Caco-2 (cell line): ENCODE data around the gene NADK2. TPM values are rescaled to one million over a fixed set of nuclear protein-coding genes. Genes with fewer than 3 reads are reported as not detected.

Experiments used
- BruUV-seq: library from RNA; stranded (reverse); fragments of 400-500 nt; replicated peaks from 2 replicates; lab custom pipeline; 2021; lab: Mats Ljungman, UMichigan
- CTCF ChIA-PET: fragments of 300-600 bp; sonication (Branson Sonifier 250); formaldehyde crosslinking; loops from one replicate; lab custom pipeline; 2022; ENCODE audit warnings: antibody characterized with exemption; lab: Charles Lee
- POLR2A ChIA-PET: fragments of 300-600 bp; sonication (Branson Sonifier 250); formaldehyde crosslinking; loops from one replicate; lab custom pipeline; 2022; ENCODE audit warnings: antibody characterized with exemption; lab: Charles Lee
- DNase-seq, 2 experiments: peaks; one replicate each; pipeline versions ENCODE4 v3.0.0 to v3.0.0-alpha.2; 2020 to 2022
- H3K27me3 ChIP-seq: replicated peaks from 2 replicates; pipeline ENCODE4 v1.6.0; 2011; ENCODE audit warnings: low read length; ENCODE audit not compliant: control insufficient read depth, insufficient read depth
- H3K36me3 ChIP-seq: 2 replicates; pipeline ENCODE4 v1.5.1; 2011; ENCODE audit warnings: low read length; ENCODE audit not compliant: control insufficient read depth, insufficient read depth
- H3K4me1 ChIP-seq: fragments of 250-450 bp; sonication (Bioruptor Pico); 2 replicates; pipeline ENCODE4 v1.5.1; 2020; ENCODE audit warnings: mild to moderate bottlenecking
- H3K4me3 ChIP-seq: 2 replicates; pipeline ENCODE4 v1.5.1; 2011; ENCODE audit warnings: low read depth, mild to moderate bottlenecking, control low read depth, low read length
- H3K9me3 ChIP-seq: fragments of 250-450 bp; sonication (Bioruptor Pico); 2 replicates; pipeline ENCODE4 v1.5.1; 2020; ENCODE audit warnings: mild to moderate bottlenecking, moderate library complexity
- H3K27ac Mint-ChIP-seq: one replicate; pipeline ENCODE4 v1.8.0; 2022; ENCODE audit warnings: mixed read lengths; ENCODE audit not compliant: unreplicated experiment
- H3K27me3 Mint-ChIP-seq: one replicate; pipeline ENCODE4 v1.8.0; 2022; ENCODE audit warnings: mixed read lengths; ENCODE audit not compliant: insufficient read depth, unreplicated experiment
- H3K36me3 Mint-ChIP-seq: one replicate; pipeline ENCODE4 v1.8.0; 2022; ENCODE audit warnings: mild to moderate bottlenecking, mixed read lengths; ENCODE audit not compliant: insufficient read depth, unreplicated experiment
- H3K4me1 Mint-ChIP-seq: one replicate; pipeline ENCODE4 v1.8.0; 2022; ENCODE audit warnings: low read depth, mixed read lengths; ENCODE audit not compliant: unreplicated experiment
- H3K4me3 Mint-ChIP-seq: one replicate; pipeline ENCODE4 v1.8.0; 2022; ENCODE audit warnings: mild to moderate bottlenecking, moderate library complexity, mixed read lengths; ENCODE audit not compliant: unreplicated experiment
- H3K9me3 Mint-ChIP-seq: one replicate; pipeline ENCODE4 v1.8.0; 2022; ENCODE audit warnings: mixed read lengths; ENCODE audit not compliant: unreplicated experiment
- CTCF ChIP-seq, 2 experiments: fragments of 200-600 bp in 1 of 2; IDR thresholded peaks; 1 replicate in 1 of 2; 2 replicates in 1 of 2; pipeline versions ENCODE4 v1.5.1 to v1.8.0; 2011 to 2022; ENCODE audit warnings: antibody characterized with exemption in 1 of 2, control low read depth in 1 of 2, inconsistent platforms in 1 of 2, low read depth in 1 of 2, low read length in 1 of 2, mild to moderate bottlenecking in 1 of 2, moderate library complexity in 1 of 2; ENCODE audit not compliant: insufficient read depth in 1 of 2, severe bottlenecking in 1 of 2, unreplicated experiment in 1 of 2
- intact Hi-C: fragments of 100-400 bp; cut with micrococcal nuclease; formaldehyde crosslinking; loops from one replicate; pipeline ENCODE4 v1.10.0; 2022; ENCODE audit not compliant: unreplicated experiment
- total RNA-seq: library from RNA; stranded (reverse); gene quantifications from 2 replicates; pipeline ENCODE4 v1.2.3, GENCODE V29; 2022

NADK2 gene
- total RNA-seq, 1 experiment from 2014 or later: 79.4 TPM

- Mint-ChIP-seq H3K9me3 (no peaks in the 10 kb centered on the region), H3K36me3 (no peaks in the 10 kb centered on the region), H3K4me1 (no peaks in the 10 kb centered on the region), H3K27me3 (no peaks in the 10 kb centered on the region), H3K27ac (no peak overlapping the region), H3K4me3 (no peak overlapping the region)
- DNase-seq: no peak
- Histone ChIP-seq H3K27me3 (no peaks in the 10 kb centered on the region), H3K36me3 (no peaks in the 10 kb centered on the region), H3K4me1 (no peaks in the 10 kb centered on the region), H3K4me3 (no peak overlapping the region), H3K9me3 (no peaks in the 10 kb centered on the region)
- no TSS peak for BruUV-seq
- intact Hi-C loops: no loop called here
- ChIA-PET POLR2A (interaction anchor here (0.7 kb wide), 1 partner anchor 34 kb away, joined by 5 read pairs; the partner anchor contains the start of gene RANBP3L), CTCF (interaction anchor here (0.7 kb wide), 1 partner anchor 134 kb away, joined by 3 read pairs; no protein-coding TSS in a partner anchor)
- no peak for TF ChIP-seq CTCF (IDR thresholded peaks at IDR 0.05; ENCODE audit: insufficient read depth in 1 of 2, low read depth in 1 of 2, low read length in 1 of 2, severe bottlenecking in 1 of 2, unreplicated experiment in 1 of 2)
Observed at GRCh38 chr5:36267905-36268304, 26.2 kb upstream of the NADK2 start.

DNA sequence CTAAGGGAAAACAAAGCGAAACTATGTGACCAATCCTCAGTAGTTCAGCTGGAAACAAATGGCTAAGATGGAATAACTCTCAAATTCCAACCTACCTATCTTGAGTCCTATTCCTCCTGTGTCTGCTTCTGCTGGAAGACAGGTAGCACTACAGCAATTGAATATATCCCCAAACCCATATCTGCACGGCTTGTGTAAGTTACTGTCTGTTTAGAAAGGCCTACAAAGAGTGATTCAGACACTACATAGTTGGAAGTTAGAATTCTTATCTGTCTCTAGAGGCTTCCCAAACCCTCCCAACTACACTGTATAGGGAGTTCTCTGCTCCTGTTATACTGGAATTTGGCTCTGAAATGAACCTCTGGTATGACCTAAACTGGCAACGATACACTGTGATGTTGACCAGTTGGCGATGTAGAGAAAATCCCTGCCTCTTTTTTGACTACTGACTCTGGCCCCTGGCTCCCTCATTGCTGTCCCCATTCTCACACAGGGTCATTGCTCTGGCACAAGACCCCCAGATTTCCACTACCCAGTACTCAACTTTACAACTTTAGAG is 22.6 kb upstream of the NADK2 start:
- intact Hi-C loops: loop anchor here (1.0 kb wide), 1 partner anchor 185 kb away; no protein-coding TSS in a partner anchor
- Mint-ChIP-seq H3K9me3 (no peaks in the 10 kb centered on the region), H3K36me3 (no peaks in the 10 kb centered on the region), H3K4me1 (no peaks in the 10 kb centered on the region), H3K27ac (no peak overlapping the region), H3K4me3 (no peak overlapping the region), H3K27me3 (no peaks in the 10 kb centered on the region)
- CTCF ChIA-PET: interaction anchor here (0.8 to 1.6 kb wide), 2 partner anchors 11 to 343 kb away, joined by 3 read pairs; no protein-coding TSS in a partner anchor
- Histone ChIP-seq H3K9me3 (no peaks in the 10 kb centered on the region), H3K27me3 (no peaks in the 10 kb centered on the region), H3K4me1 (no peaks in the 10 kb centered on the region), H3K36me3 (no peaks in the 10 kb centered on the region), H3K4me3 (no peak overlapping the region)
- no peak for TF ChIP-seq CTCF (IDR thresholded peaks at IDR 0.05; ENCODE audit: insufficient read depth in 1 of 2, low read depth in 1 of 2, low read length in 1 of 2, severe bottlenecking in 1 of 2, unreplicated experiment in 1 of 2)
- no TSS peak for BruUV-seq
- POLR2A ChIA-PET: no interaction called here
- DNase-seq: no peak

- Histone ChIP-seq H3K4me1 (no peaks in the 10 kb centered on the region), H3K36me3 (no peaks in the 10 kb centered on the region), H3K9me3 (no peaks in the 10 kb centered on the region), H3K4me3 (no peak overlapping the region), H3K27me3 (no peaks in the 10 kb centered on the region)
- Mint-ChIP-seq H3K36me3 (no peaks in the 10 kb centered on the region), H3K27me3 (no peaks in the 10 kb centered on the region), H3K9me3 (no peaks in the 10 kb centered on the region), H3K27ac (no peak overlapping the region), H3K4me1 (no peaks in the 10 kb centered on the region), H3K4me3 (no peak overlapping the region)
- BruUV-seq: no TSS peak
- no peak for TF ChIP-seq CTCF (IDR thresholded peaks at IDR 0.05; ENCODE audit: insufficient read depth in 1 of 2, low read depth in 1 of 2, low read length in 1 of 2, severe bottlenecking in 1 of 2, unreplicated experiment in 1 of 2)
- intact Hi-C loops: no loop called here
- no peak for DNase-seq
- ChIA-PET POLR2A (no interaction called here), CTCF (no interaction called here)
Observed at GRCh38 chr5:36261186-36261585, 19.5 kb upstream of the NADK2 start.
